NCI-H2029 treated with DMSO at 0.1 percent for 48 hours (cell line): ENCODE data around the gene DIPK1C.

Experiments used
- DNase-seq: peaks from one replicate; lab custom pipeline; 2025; lab: John Stamatoyannopoulos, UW

DIPK1C gene

GRCh38 chr18:74418023-74418422 is 39.1 kb downstream of the DIPK1C start:
- DNase-seq: no peak

DNA sequence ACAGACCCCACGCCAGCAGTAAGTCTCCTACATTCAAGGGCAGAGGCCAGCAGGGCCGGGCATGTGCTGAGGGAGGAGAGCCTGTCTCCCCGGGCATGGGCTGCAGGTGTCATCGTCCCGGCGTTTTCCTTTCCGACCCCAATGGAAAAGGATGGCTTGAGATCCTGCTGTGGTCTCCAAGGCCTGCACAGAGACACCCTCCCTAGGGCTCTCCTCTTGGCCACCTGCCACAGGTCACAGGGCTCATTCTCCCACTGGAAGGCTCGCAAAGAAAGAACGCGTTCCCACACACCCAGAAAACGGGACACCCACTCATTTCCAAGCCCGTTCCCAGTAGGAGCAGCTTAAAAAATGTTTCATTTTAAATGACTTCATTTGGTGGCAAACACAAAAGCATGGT is 41.0 kb downstream of the DIPK1C start:
- DNase-seq: no peak

GRCh38 chr18:74414953-74415515 is 42.1 kb downstream of the DIPK1C start:
- DNase-seq: no peak

DNA sequence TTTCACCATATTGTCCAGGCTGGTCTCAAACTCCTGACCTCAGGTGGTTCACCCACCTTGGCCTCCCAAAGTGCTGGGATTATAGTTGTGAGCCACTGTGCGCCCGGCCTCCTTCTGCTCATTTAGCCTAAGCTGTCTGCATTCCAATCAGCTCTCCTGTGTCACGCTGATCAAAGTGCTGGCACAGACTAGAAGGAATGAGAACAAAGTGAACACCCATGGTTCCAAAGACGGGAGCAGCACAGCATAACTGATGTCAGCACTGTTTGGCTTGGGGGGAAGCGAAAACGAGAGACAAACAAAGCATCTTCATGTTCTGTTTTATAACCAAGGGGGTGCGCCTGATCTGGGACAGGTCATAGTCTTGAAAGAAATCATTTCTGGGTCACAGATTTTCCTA is 43.3 kb downstream of the DIPK1C start:
- no peak for DNase-seq

DNA sequence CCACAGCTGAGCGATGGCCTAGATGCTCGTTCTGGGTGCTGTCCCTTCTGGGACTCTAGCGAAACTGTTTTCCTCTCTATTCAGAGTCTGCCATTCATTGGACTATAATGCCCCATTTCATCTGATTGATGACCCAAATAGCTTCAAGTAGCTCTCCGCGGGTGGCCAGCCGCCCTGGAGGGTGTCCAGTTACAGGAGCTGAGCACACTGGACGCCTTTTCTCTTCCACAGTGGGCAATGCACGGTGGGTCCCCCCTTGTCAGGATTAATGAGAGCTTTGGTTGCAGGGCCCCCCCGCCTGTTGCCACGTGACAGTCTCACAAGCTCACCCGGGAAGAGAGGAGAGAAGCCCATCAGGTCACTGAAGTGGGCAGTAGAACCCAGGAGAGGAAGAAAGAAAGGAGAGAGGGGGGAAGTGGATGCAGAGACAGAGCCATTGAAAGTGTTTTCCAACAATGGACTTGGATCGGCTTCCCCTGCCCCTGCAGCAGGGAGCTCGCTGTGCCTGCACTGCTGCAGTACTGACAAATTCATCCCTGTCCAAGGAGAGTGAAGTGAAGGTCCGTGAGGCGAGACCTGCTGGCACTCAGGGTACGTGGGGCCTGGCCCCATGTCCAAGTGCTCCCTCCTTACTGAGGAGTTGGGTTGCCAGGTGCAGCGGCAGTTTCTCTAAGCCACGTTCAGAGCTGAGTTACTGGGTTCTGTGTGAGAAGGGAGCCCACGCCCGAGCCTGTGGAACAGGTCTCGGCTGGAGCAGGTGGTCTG is 44.8 kb downstream of the DIPK1C start:
- no peak for DNase-seq

DNA sequence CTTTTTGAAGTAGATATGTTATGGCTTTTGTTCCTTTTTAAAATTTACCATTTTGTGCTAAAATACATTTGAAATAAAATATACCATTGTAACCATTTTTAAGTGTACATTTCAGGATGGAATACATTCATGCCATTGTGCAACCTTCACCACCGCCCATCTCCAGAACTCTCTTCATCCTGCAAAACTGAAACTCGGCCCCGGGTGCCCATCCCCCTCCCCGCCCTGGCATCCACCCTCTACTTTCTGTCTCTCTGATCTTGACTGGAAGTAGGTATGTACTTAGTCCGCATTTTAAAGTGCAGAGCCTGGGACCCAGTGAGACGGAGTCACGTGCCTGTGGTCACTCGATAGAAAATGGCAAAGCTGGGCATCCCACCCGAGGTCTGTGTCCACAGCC is 45.6 kb downstream of the DIPK1C start:
- DNase-seq: no peak

DNA sequence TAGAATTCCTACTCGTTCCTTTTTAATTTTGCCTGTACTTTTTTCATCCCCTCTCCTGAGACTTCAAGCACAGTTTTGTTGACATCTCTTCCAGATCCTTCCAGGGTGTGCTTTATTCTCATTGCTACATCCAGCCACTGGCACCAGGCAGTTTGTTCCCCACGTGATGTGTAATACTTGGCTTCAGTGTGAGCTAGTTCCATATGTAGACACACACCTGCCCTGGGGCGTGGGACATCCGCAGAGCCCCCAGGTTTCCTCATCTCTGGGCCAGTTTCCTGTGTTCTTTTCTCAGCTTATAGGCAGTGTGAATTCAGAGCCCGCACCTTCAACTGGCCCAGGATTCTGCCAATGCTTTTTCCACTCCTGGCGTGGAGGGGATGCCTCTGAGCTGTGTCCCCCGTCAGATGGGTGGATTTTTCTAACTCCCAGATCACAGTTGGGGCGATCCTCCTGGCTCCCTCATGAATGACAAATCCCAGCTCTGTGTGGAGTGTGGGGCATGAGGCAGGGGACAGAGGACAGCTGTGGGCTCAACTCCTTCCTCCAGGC is 46.6 kb downstream of the DIPK1C start:
- DNase-seq: no peak

GRCh38 chr18:74407888-74408287 is 49.2 kb downstream of the DIPK1C start:
- DNase-seq: no peak

DNA sequence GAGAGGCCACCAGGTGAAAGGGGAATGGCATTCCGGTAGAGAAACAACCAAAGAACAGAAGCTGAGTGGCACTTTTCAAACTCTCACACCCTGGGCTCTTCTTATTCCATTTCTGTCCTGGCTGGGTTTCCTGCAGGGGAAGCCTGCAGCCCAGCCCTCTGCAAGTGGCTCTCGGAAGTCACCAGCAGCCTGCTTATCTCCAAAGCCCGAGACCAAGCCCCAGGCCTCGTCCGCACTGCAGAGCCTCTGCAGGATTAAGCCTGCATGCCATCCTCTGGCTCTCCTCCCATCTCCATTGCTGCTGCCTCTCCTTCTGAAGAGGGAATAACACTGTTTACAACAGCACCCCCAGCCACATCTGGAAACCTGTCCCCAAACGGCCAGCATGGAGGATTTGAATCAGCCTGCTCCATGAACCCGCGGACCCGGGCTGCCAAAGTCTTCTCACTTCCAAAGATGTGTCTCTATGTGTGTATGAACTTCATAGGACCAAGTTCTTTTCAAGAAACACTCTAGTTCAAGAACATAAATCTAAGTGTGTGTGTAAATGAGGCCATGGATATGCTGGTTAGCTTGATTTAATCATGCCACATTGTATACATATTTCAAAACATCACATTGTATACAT is 54.2 kb downstream of the DIPK1C start:
- DNase-seq: no peak

- DNase-seq: no peak
Measured at GRCh38 chr18:74400813-74401212, 56.3 kb downstream of the DIPK1C start.

GRCh38 chr18:74399091-74399887 is 57.8 kb downstream of the DIPK1C start:
- DNase-seq: no peak

GRCh38 chr18:74397572-74397971 is 59.5 kb downstream of the DIPK1C start:
- DNase-seq: no peak

- no peak for DNase-seq
Measured at GRCh38 chr18:74396171-74397169, 60.6 kb downstream of the DIPK1C start.

GRCh38 chr18:74395648-74396154 is 61.4 kb downstream of the DIPK1C start:
- DNase-seq: no peak

- no peak for DNase-seq
Measured at GRCh38 chr18:74395006-74395405, 62.1 kb downstream of the DIPK1C start.

DNA sequence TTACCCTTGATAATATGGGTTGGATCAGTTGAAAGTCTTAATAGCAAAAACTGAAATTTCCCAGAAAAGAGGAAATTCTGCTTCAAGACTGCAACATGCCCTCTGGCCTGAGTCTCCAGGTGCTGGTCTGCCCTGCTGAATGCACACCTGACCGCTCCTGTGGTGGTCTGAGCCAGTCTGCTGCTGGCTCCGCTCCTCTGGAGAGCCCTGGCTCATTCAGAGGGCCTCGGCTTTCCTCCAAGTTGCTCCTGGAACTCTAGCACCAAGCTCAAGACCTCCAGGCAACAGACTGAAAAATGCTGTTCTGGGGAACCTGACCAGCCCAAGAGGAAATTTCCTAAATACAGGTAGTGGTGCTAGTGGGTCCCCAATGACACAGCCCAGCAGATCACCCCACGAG is 64.8 kb downstream of the DIPK1C start:
- no peak for DNase-seq

- DNase-seq: no peak
Measured at GRCh38 chr18:74390900-74391299, 66.2 kb downstream of the DIPK1C start.

DNA sequence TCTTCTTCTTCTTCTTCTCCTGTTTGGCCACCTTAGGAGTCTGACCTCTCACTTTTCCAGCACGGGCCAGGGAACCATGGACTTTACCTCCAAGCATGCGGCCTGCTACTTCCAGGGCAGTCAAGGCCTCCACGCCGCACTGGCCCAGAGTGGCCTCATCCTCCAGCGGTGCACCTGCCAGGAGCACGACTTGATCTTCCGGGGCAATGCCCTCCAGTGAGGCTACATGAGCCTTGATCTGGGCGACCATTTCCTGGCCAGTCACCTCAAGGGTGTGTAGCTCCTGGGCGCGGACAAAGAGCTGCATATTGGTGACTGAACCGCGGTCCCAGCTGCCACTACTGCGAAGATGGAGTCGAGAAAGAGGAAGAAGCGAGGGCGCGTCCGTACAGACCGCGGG is 67.1 kb downstream of the DIPK1C start:
- no peak for DNase-seq

DNA sequence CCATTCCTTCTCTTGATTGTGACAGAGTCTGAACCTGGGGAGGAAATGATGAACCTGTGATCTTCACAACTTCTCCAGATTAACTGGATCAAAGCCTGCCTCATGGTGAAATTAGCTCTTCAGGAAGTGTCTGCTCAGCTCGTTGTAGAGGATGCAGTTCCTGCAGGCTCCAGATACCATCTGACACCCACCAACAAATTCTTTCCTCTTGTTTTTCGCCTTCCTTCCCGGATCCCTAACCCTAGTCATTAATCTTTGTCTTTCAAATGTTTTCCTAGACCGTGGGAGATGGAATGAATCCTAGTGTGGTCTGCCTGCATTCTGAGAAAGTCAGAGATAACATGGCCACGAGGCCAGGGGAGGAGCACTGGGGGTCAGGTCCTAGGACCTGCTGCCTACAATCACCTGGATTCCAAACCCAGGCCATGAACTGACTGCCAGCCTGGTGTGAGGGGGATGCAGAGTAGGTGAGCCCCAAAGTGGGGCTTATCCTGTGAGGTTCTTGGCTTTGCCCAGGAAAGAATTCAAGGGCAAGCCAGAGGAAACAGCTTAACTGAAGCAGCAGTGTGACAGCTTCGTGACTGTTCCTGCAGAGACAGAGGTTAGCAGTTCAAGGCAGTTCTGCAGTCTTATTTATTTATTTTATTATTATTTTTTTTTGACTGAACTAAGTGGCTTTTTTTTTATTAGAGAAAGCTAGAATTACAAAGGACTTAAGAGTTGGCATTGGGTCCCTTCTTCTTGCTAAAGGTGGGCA is 67.8 kb downstream of the DIPK1C start:
- DNase-seq: no peak

DNA sequence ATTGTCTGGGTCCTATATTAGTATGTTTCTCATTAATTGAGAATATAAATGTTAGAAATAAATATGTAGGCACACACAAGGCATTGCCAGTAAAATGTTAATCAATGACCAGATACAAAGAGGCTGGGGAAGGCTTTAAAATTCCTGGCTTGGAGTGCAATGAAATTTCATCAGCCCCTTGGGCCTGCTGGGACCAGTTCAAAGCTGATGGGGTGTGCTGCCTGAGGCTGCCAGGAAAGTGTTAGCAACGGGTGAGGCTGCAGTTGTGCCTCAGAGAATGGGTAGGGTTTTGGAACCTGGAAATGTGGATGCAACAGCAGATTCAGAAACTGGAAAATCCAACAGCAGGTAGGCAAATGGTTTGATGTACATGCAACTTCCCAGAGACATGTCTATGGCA is 68.9 kb downstream of the DIPK1C start:
- no peak for DNase-seq
